Mammary epithelial cell (primary cell): ENCODE results near the gene OR6C65.

Experiments used
- CTCF ChIP-seq, 2 donors: IDR thresholded peaks in 1 of 2; conservative IDR thresholded peaks in 1 of 2; 2 replicates each; pipeline ENCODE4 v1.5.1; 2011 to 2012; ENCODE audit warnings: inconsistent platforms in 2 of 2, low read length in 2 of 2, mild to moderate bottlenecking in 2 of 2, control low read depth in 1 of 2, low read depth in 1 of 2; ENCODE audit not compliant: insufficient read depth in 1 of 2; ENCODE audit errors: extremely low read depth in 1 of 2
- EZH2 ChIP-seq: IDR thresholded peaks from 2 replicates; pipeline ENCODE4 v1.6.1; 2012; ENCODE audit warnings: low read length, inconsistent platforms, borderline replicate concordance

- TF ChIP-seq CTCF (conservative IDR thresholded peaks at IDR 0.05 in 1 of 2, IDR thresholded peaks at IDR 0.05 in 1 of 2; ENCODE audit: extremely low read depth in 1 of 2, insufficient read depth in 1 of 2, low read depth in 1 of 2, low read length in 2 of 2) (no peak), EZH2 (no peak)
These were observed 14.4 kb upstream of the OR6C65 start for GRCh38 chr12:55385891-55386290.
